Skin epidermis (tissue), 12 donors: ENCODE data around the gene EFHC1.

ENCODE experiments used
- H3K27ac ChIP-seq, 21 experiments: fragments of 200-600 bp; sonication (generic) in 11 of 21; one replicate each; pipeline ENCODE4 v1.5.0; 2020; ENCODE audit warnings: mild to moderate bottlenecking in 3 of 21, inconsistent platforms in 2 of 21, moderate library complexity in 2 of 21
- H3K4me3 ChIP-seq, 7 experiments: fragments of 200-600 bp; sonication (generic) in 2 of 7; one replicate each; pipeline ENCODE4 v1.5.0; 2020; ENCODE audit warnings: inconsistent platforms in 2 of 7, mild to moderate bottlenecking in 2 of 7, moderate library complexity in 1 of 7

The EFHC1 gene

DNA sequence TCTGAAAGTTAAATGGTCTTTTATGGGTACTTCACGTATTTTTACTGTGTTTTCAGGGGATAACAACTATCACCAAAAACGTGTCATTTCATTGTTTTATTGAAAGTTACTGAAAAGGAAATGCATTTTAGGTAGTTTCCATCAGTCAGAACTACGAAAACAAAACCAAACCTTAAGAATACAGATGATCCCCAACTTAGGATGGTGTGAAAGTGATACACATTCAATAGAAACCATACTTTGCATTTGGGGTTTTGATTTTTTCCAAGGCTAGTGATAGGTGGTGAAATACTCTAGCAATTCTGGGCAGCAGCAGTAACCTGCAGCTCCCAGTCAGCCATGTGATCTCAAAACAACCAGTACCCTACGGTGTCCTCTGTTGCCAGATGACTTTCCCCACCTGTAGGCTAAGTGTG lies 25.9 kb upstream of the EFHC1 start:
- H3K4me3 ChIP-seq = no peak overlapping the region
- peak overlapping the region in 3 of 21 experiments; percentile 51 to 60 (median 56) for H3K27ac ChIP-seq

DNA sequence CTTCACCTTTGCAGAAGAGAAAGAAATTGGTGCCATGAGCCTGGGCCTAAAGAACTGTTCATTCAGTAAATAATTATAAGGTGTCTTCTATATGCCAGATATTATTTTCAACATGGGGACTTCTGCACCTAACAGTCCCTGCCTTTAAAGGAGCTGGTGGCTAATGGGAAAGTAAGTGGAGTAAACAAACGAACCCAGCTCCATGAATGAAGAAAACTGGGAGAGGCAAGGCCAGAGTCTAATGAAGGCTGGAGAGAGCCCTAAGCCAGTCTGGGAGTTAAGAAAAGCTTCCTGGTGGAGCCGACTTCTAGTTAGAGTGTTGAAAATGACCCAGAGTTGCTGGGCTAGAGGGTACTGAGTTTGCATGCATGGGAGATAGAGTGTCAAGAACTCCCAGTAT lies 24.2 kb upstream of the EFHC1 start:
- Histone ChIP-seq H3K4me3 (no peak overlapping the region), H3K27ac (no peak overlapping the region)

DNA sequence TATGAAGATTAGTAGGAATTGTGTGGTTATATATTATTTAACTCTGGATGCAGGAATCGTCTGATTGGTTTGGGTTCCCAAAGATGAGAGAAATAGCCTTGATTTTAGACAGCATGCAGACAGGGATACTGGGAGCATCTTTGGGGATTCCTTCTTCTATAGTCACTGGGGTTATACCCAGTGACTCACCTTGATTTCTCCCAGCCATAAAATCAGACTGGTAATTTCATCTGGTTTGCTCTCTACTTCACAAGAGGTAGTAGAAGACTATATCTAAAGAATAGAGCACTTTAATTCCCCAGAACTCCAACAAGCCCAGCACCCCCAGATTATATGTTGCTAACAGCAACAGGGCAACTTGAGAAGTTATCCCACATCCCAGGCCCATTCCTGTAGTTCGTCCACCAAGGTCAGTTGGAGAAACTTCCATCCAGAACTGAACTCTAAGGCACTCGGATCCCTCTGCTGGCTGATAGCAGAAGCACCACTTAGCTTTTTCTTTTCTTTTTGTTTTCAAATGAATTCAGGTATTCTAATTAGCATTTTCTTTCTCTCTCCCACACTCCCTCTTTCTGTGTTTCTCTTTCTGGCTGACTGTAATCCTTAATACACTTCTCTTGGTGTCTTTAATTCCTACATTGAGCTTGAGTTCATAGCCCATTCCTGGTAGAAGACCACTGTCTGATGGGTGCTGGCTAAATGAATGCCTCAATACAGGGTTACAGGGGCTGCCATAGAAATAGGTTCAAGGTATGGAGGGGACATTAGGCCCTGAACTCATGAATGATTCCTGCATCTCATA lies 20.4 kb upstream of the EFHC1 start:
- Histone ChIP-seq H3K4me3 (no peak overlapping the region), H3K27ac (no peak overlapping the region)

DNA sequence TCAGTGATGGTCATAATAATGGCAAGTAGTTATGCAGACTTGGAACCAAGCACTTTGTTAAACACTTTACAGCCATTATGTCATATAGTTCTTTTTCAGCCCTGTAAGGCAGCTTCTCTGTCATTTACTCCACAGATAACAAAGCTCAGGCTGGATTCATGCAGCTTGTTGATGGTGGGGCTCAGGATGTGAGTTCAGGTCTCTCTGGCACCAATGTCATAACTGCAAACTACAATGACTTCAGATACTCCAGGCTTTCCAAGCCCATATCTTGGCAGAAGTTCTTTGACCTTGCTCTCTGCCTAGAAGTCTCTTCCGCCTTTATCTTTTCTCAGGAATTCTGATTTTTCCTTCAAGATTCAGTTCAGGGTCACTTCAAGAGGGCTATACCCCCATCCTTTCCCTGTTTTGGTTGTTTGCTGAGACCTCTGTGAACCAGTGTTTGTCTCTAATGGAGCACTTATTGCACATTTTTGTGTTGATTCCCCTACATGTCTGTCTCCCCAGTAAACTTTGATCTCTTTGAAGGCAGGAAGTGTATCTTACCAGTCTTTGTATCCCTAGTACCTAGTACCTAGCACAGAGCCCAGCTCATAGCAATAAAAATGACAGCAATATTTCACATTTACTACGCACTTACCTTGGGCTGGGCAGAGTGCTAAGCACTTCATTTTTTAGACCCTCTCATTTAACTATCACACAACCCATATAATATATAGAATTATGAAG lies 19.7 kb upstream of the EFHC1 start:
- Histone ChIP-seq H3K4me3 (no peak overlapping the region), H3K27ac (peak overlapping the region in 1 of 21 experiments; percentile 24)

GRCh38 chr6:52403086-52403485 lies 17.1 kb upstream of the EFHC1 start:
- H3K4me3 ChIP-seq = no peak overlapping the region

DNA sequence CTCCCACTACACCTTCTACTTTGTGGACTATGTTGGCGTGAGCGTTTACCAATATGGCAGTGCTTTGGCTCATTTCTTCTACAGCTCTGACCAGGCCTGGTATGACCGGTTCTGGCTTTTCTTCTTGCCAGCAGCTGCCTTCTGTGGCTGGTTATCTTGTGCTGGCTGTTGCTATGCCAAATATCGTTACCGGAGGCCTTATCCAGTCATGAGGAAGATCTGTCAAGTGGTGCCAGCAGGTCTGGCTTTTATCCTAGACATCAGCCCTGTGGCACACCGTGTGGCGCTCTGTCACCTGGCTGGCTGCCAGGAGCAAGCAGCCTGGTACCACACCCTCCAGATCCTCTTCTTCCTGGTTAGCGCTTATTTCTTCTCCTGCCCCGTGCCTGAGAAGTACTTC lies 16.5 kb upstream of the EFHC1 start:
- Histone ChIP-seq H3K27ac (no peak overlapping the region), H3K4me3 (no peak overlapping the region)

More at GRCh38 chr6:52403086-52403485, 17.1 kb upstream of the EFHC1 start:
- no peak overlapping the region for H3K27ac ChIP-seq

DNA sequence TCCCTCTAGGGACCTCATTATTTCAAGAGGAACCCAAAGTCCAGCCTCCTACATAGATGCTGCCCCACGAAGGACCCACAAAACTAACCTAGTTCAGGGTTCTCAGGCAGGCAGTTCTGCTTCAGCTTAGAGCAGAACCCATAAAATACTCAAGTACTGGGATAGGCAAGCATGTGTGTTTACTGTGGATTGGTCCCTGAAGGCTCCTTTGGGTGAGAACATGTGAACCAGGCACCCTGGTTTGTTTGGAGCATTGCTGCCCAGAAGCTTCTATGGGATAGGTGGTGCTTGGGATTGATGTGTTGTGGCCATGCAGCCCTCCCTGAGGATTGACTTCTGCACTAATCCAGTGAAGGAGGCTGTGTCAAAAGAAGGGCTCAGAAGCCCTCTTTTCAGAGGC lies 14.9 kb upstream of the EFHC1 start:
- Histone ChIP-seq H3K4me3 (no peak overlapping the region), H3K27ac (no peak overlapping the region)

- Histone ChIP-seq H3K4me3 (no peak overlapping the region), H3K27ac (no peak overlapping the region)
Observed at GRCh38 chr6:52407467-52407866, 12.7 kb upstream of the EFHC1 start.

- Histone ChIP-seq H3K27ac (no peak overlapping the region), H3K4me3 (no peak overlapping the region)
Observed at GRCh38 chr6:52409499-52409898, 10.6 kb upstream of the EFHC1 start.

DNA sequence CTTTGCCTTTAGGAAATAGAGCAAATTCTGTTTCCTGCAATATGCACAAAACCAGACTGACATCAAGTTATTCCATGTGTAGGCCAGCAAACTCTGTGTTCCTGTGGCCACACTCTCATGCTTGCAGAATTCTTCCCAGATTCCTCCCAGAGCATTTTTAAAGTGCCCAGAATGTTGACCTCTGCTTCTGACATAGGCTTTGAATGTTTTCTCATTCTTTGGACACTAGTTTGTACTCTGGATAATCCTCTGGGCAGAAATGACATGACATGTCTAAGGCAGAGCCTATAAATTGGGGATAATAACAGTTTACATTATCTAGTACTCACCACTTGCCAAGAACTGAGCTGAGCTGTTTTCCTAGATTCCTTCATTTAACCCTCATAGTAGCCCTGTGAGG lies 9.2 kb upstream of the EFHC1 start:
- Histone ChIP-seq H3K27ac (no peak overlapping the region), H3K4me3 (no peak overlapping the region)

DNA sequence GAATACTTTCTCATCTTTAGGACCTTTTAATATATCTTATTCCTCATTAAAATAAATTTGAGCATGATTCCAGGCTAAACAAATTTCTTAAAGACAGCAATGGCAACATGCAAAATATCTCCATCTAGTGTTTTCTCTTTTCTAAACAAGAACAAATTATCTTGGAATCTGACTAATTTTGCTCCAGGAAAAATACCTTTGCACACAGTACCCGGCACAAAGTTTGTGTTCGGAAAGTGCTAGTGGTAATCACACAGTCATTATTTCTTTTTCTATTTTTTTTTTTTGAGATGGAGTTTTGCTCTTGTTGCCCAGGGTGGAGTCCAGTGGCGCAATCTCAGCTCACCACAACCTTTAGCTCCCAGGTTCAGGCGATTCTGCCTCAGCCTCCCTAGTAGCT lies 8.2 kb upstream of the EFHC1 start:
- Histone ChIP-seq H3K4me3 (no peak overlapping the region), H3K27ac (no peak overlapping the region)

DNA sequence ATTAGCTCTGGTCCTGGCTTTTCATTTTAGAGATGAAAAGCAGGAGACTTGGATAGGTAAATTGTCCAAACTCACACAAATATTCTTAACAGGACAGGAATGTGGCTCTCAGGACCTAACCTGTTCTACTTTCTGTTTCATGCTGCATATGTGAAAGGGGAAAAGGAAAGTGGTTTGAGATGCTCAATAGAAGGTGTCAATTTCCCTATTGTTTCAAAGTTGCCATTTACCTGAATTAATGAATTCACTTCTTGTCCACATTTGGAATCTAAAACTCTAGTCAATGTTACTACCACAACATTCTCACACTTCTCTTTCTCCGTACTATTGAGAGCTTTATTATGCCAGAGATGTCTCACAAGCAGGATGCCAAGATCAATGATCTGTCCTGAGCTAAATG lies 4.8 kb upstream of the EFHC1 start:
- H3K27ac ChIP-seq = no peak overlapping the region

DNA sequence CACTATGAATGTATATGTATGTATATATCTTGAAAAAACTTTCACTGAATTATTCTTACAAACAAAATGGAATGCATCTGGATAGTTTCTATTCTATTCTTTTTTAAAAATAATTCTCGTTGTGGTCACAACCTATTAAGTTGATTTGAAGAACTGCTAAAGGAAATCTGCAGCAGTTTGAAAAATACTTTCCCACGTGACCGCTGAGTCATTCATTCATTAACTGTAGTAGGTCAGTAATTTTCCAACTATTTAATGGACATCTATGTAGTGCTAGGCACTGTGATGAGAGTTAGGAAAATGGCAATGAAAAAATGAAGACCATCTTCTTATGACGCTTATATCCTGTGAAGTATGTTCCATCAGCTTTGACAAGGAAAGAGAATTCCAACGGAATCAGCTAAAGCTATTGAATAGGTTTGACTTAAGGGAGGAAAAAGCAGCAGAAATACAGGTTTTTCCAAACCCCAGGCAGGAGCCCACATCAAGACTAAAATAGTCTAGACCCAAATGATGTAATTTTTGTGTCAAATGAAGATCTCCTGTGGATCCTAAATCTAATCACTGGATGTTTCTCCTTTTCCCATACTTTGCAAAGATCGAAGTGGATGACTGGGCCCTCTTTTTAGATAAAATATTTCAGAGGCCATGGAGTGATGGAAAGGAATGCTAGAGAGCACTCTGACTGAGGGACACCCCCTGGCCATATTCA lies 4.1 kb upstream of the EFHC1 start:
- Histone ChIP-seq H3K4me3 (no peak overlapping the region), H3K27ac (no peak overlapping the region)

More for the DNA sequence above, 4.8 kb upstream of the EFHC1 start:
- no peak overlapping the region for H3K4me3 ChIP-seq

GRCh38 chr6:52416629-52417151 lies 3.5 kb upstream of the EFHC1 start:
- no peak overlapping the region for H3K4me3 ChIP-seq
- H3K27ac ChIP-seq = peak overlapping the region in 9 of 21 experiments; percentile 11 to 69 (median 31)

GRCh38 chr6:52417675-52418111 lies 2.4 kb upstream of the EFHC1 start:
- Histone ChIP-seq H3K27ac (peak overlapping the region in 9 of 21 experiments; percentile 11 to 69 (median 31)), H3K4me3 (no peak overlapping the region)

DNA sequence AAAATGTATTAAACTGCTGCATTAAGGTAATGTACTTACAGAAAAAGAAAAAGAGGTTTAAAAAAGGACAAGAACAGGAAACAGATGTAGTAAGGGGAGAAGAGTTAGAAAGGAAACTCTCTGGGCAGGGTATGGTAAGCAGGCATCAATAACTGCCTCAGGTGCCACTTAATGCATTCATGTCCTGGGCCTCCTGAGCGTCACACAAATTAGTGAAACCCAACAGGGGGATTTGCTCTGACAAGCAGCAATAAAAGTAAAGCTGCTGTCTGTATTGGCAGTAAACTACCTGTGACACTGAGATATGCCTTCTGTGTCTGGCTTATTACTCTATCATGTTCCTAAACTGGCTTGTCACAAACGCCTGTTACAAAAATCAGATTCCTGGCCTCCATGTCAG lies 1.5 kb upstream of the EFHC1 start:
- H3K27ac ChIP-seq = no peak overlapping the region
- H3K4me3 ChIP-seq = no peak overlapping the region

- Histone ChIP-seq H3K27ac (peak overlapping the region in 19 of 21 experiments; percentile 1 to 92 (median 77)), H3K4me3 (peak overlapping the region; percentile 52 to 90 (median 78))
Observed at GRCh38 chr6:52420668-52421358, 671 bp downstream of the EFHC1 start.

- no peak overlapping the region for H3K4me3 ChIP-seq
- H3K27ac ChIP-seq = no peak overlapping the region
Observed at GRCh38 chr6:52422156-52422555, 2.0 kb downstream of the EFHC1 start.

DNA sequence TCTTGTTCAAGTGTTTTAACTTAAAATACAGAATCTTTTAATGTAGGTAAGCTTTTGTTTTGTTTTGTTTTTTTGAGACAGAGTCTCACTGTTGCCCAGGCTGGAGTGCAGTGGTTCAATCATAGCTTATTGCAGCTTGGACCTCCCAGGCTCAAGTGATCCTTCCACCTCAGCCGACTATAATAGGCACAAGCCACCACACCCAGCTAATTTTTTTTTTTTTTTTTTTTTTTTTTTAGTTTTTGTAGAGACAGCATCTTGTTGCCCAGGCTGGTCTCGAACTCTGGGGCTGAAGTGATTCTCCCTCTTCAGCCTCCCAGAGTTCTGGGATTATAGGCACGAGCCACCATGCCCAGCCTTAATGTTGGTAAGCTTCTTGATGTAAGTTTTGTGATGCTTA lies 3.3 kb downstream of the EFHC1 start:
- Histone ChIP-seq H3K27ac (peak overlapping the region in 9 of 21 experiments; percentile 3 to 67 (median 26)), H3K4me3 (no peak overlapping the region)
